Ovary (tissue), 9 donors: ENCODE measurements around the gene RNF112. TPM values are rescaled to one million over a fixed set of nuclear protein-coding genes. Genes with fewer than 3 reads are reported as not detected.
"Not testable (repeated sequence)": the region's sequence is repeated elsewhere in the genome, so short reads cannot be mapped to it uniquely, and the experiment has no call there.

ENCODE experiments used
- DNase-seq, 5 donors: peaks; one replicate each; pipeline ENCODE4 v3.0.0-alpha.2; 2019 to 2020
- H3K27ac ChIP-seq, 2 donors: fragments of 200-600 bp; one replicate each; pipeline versions ENCODE4 v1.5.1 to v1.8.0; 2019 to 2022
- H3K27me3 ChIP-seq: fragments of 200-600 bp; one replicate; pipeline ENCODE4 v1.8.0; 2022
- H3K36me3 ChIP-seq: fragments of 200-600 bp; sonication (generic); one replicate; pipeline ENCODE4 v1.5.1; 2019
- H3K4me1 ChIP-seq: one replicate; pipeline ENCODE4 v1.8.1; 2013; ENCODE audit warnings: mild to moderate bottlenecking, moderate library complexity; ENCODE audit not compliant: insufficient read depth
- H3K4me3 ChIP-seq: fragments of 200-600 bp; sonication (generic); one replicate; pipeline ENCODE4 v1.5.1; 2017
- H3K9me3 ChIP-seq, 2 donors: fragments of 200-600 bp in 1 of 2; sonication (generic) in 1 of 2; one replicate each; pipeline versions ENCODE4 v1.5.1 to v1.8.1; 2013 to 2019; ENCODE audit warnings: mild to moderate bottlenecking in 1 of 2, moderate library complexity in 1 of 2
- EP300 ChIP-seq: sonication (generic); formaldehyde crosslinking; IDR thresholded peaks from one replicate; pipeline ENCODE4 v1.6.1; 2017; ENCODE audit warnings: antibody characterized with exemption
- POLR2A ChIP-seq: fragments of 450-650 bp; IDR thresholded peaks from one replicate; pipeline ENCODE4 v1.6.1; 2017; ENCODE audit warnings: antibody characterized with exemption, mild to moderate bottlenecking, moderate library complexity
- WGBS, 3 donors: extraction: QIAGEN DNeasy Blood & Tissue Kit in 1 of 3; methylation state at CpG; one replicate each; pipeline versions ENCODE4 v1.1.5 to v1.1.7; 2013 to 2017; 5-methylcytosine and 5-hydroxymethylcytosine counted together
- intact Hi-C, 4 donors: fragments of 100-400 bp; cut with DNase I; formaldehyde crosslinking; loops; one replicate each; pipeline versions ENCODE4 v1.11.0 to v1.15.1; 2022 to 2023
- polyA plus RNA-seq, 2 donors: library from polyadenylated mRNA; stranded (reverse); fragments of 200-250 nt in 1 of 2; fragments of 350-450 nt in 1 of 2; fragmentation: Illumina TruSeq in 1 of 2; extraction: RNeasy Lipid Tissue Mini Kit (QIAGEN cat#74804) in 1 of 2; gene quantifications; one replicate each; pipeline ENCODE4 v1.2.3, GENCODE V29; 2013 to 2014
- small RNA-seq: library from RNA; depleted of rRNA; stranded (forward); fragments of <200 nt; gene quantifications from one replicate; pipeline ENCODE3, GENCODE V24; 2016
- total RNA-seq, 7 donors: library from RNA; depleted of rRNA in 2 of 7; stranded (reverse); fragments of >200 nt in 2 of 7; fragmentation: NEBNext Ultra II Directional in 3 of 7; extraction: Animal tissue kit (Norgen Biotek cat#: 25700) in 3 of 7; gene quantifications; one replicate each; pipeline versions ENCODE4 v1.1.0 to v1.2.4, GENCODE V29; 2016 to 2023
- TF ChIP-seq, protein P1 (sequence below), 3 donors: fragments of 450-650 bp in 2 of 3; fragments of 200-600 bp in 1 of 3; IDR thresholded peaks; one replicate each; pipeline versions ENCODE4 v1.5.1 to v1.8.0; 2016 to 2022; ENCODE audit warnings: antibody characterized with exemption in 3 of 3, mild to moderate bottlenecking in 1 of 3
- donor health status: DM: no; HTN: no; CAD: no; lungs with moderate emphysema.
- donor health status: DM: no; HTN: no; CAD: no.
- donor health status: Bipolar disorder and iron deficiency.
- donor health status: DM: yes; HTN: yes; CAD: no.
- donor health status: DM: no; HTN: no; CAD: no.
- donor health status: DM: yes; HTN: yes; CAD: no.

RNF112 gene
- total and polyA plus RNA-seq, 9 donors = 0.24 to 6.9 (median 1.6) TPM

DNA sequence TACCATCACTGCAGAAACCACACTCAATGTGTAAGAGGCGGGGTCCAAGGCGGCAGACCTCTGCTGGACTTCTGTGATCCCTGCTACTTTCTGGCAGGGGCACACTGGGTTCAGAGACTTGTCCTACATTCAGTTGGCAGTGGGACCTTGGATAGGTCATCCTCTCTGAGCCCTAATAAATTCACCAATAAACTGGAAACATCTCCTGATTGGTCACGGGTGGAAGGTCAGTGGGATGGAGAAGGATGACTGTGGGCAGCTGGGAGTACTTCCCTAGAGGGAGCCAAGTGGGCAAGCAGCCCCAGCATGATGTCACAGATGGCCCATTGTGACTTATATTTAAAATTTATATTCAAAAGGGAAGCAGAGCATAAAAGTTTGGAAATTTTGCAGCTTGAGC lies 49.7 kb downstream of the RNF112 start:
- Histone ChIP-seq H3K9me3 (no peaks in the 10 kb centered on the region), H3K36me3 (no peaks in the 10 kb centered on the region), H3K4me1 (peaks cover 8% of the 10 kb centered on the region), H3K27ac (no peak overlapping the region), H3K4me3 (no peak overlapping the region), H3K27me3 (no peaks in the 10 kb centered on the region)
- no peak for TF ChIP-seq POLR2A
- TF ChIP-seq, protein P1, sequence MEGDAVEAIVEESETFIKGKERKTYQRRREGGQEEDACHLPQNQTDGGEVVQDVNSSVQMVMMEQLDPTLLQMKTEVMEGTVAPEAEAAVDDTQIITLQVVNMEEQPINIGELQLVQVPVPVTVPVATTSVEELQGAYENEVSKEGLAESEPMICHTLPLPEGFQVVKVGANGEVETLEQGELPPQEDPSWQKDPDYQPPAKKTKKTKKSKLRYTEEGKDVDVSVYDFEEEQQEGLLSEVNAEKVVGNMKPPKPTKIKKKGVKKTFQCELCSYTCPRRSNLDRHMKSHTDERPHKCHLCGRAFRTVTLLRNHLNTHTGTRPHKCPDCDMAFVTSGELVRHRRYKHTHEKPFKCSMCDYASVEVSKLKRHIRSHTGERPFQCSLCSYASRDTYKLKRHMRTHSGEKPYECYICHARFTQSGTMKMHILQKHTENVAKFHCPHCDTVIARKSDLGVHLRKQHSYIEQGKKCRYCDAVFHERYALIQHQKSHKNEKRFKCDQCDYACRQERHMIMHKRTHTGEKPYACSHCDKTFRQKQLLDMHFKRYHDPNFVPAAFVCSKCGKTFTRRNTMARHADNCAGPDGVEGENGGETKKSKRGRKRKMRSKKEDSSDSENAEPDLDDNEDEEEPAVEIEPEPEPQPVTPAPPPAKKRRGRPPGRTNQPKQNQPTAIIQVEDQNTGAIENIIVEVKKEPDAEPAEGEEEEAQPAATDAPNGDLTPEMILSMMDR (IDR thresholded peaks at IDR 0.05) = no peak
- TF ChIP-seq EP300 = no peak
- intact Hi-C loops = no loop called here
- WGBS, 3 donors = 69 to 80% (median 73%) methylated on average over 3 of the region's 3 CpGs
- DNase-seq = no peak

DNA sequence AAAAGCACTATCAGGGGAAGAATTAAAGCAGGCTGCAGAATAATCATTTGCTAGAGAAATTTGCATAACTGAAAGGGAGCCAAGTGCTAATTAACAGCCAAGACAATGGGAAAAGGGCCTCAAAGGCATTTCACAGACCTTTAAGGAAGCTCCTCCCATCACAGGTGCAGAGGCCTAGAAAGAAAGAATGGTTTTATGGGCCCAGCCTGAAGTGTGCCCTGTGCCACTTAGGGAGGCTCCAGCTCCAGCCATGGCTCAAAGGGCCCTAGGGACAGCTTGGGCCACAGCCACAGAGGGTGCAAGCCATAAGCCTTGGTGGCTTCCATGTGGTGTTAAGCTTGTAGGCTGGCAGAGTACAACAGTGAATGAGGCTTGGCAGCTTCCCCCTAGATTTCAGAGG lies 50.1 kb downstream of the RNF112 start:
- TF ChIP-seq, protein P1 (IDR thresholded peaks at IDR 0.05) = no peak
- no peak for TF ChIP-seq POLR2A
- TF ChIP-seq EP300 = no peak
- Histone ChIP-seq H3K4me3 (no peak overlapping the region), H3K27me3 (no peaks in the 10 kb centered on the region), H3K27ac (no peak overlapping the region), H3K4me1 (peaks cover 8% of the 10 kb centered on the region), H3K36me3 (no peaks in the 10 kb centered on the region), H3K9me3 (no peaks in the 10 kb centered on the region)
- DNase-seq = no peak
- intact Hi-C loops = no loop called here

DNA sequence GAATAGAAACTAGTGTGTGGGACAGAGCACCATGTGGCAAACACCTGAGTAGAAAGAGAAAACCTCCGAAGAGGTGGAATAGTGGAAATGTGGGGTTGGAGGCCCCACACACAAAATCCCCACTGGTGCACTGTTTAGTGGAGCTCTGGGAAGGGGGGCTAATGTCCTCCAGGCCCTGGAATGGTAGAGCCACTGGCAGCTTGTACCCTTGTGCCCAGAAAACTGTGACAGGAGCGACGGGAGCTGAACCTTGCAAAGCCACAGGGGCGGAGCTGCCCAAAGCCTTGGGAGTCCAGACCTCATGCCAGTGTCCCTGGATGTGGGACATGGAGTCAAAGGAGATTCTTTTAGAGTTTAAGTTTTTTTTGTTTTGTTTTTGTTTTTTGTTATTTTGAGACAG lies 50.6 kb downstream of the RNF112 start:
- Histone ChIP-seq H3K36me3 (no peaks in the 10 kb centered on the region), H3K4me3 (no peak overlapping the region), H3K27me3 (no peaks in the 10 kb centered on the region), H3K9me3 (no peaks in the 10 kb centered on the region), H3K27ac (no peak overlapping the region), H3K4me1 (peaks cover 8% of the 10 kb centered on the region)
- no peak for DNase-seq
- WGBS, 3 donors = 93 to 96% (median 95%) methylated on average over 4 of the region's 4 CpGs
- TF ChIP-seq POLR2A (no peak), EP300 (no peak)
- TF ChIP-seq, protein P1 (IDR thresholded peaks at IDR 0.05) = no peak
- intact Hi-C loops = no loop called here

DNA sequence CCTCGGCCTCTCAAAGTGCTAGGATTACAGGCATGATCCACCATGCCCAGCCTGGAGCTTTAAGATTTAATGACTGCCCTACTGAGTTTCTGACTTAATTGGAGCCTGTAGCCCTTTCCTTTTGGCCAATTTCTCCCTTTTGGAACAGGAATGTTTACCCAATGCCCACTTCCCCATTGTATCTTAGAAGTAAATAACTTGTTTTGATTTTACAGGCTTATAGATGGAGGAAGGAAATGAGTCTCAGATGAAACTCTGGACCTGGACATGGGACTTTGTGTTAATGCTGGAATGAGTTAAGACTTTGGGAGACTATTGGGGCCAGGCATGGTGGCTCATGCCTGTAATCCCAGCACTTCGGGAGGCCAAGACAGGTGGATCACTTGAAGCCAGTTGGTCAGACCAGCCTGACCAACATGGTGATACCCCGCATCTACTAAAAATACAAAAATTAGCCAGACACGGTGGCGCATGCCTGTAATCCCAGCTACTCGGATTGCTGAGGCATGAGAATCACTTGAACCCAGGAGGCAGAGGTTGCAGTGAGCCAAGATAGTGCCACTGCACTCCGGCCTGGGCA lies 51.5 kb downstream of the RNF112 start:
- H3K4me3 ChIP-seq, H3K4me1 ChIP-seq, H3K36me3 ChIP-seq, H3K9me3 ChIP-seq, H3K27me3 ChIP-seq, intact Hi-C loops, H3K27ac ChIP-seq: not testable (repeated sequence)
- peak in 1 of 5 donors; percentile 3 for DNase-seq
- WGBS, 3 donors = 88 to 94% (median 89%) methylated on average over 7 of the region's 7 CpGs

DNA sequence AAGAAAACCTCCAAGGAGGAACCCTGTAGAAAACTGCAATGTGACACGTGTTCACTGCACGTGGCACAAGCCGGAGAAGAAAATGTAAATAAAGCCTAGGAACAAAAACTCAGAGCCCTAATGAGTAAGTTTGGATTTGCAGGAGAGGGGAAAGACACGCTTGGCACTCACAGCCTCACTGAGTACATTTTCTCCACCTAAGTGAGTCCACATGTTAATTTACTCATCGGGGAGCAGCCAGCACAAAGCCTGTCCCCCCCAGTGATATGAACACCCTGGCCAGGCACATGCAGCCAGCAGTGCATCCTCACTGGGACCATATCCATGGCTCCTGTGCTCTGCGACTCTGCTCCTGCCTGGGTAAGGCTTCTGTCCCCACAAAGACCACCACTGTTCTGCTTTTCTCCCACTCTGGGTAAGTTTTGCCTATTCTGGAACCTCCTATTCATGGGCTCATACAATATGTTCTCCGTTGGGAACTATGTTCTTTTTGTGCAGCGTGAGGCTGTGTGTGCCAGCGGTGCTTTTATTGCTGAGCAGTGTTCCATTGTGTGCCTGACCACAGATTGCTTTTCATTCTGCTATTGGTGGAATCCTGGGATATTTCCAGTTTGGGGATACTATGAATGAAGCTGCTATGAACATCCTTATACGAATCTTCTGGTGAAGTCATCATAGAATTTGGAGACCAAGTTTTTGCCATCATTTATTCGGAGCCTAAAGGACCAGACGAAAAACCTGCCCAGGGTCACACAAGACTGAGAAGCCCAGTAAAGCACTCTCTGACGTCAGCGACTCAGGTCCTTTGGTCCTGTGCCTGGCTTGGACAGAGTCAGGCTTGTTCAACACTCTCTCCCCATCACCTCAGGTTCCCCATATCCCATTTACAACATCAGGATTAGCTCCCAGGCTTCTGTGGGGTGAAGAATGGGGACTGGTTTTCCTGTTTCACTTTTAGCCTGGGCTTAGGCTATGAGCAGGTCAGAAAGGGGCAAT lies 53.3 kb downstream of the RNF112 start:
- Histone ChIP-seq H3K27ac (peak overlapping the region in 1 of 2 donors; percentile 34), H3K27me3 (no peaks in the 10 kb centered on the region), H3K9me3 (no peaks in the 10 kb centered on the region), H3K36me3 (no peaks in the 10 kb centered on the region), H3K4me3 (no peak overlapping the region), H3K4me1 (peaks cover 8% of the 10 kb centered on the region)
- 26 to 50% (median 35%) methylated on average over 14 of the region's 14 CpGs for WGBS, 3 donors
- TF ChIP-seq POLR2A = no peak
- intact Hi-C loops = no loop called here
- DNase-seq = peak in 3 of 5 donors; percentile 30 to 54 (median 41)

Small RNAs within 50 kb of the gene (small RNA-seq; reads per million reads assigned to genes)
- not detected for gene RF00537

Other genes starting within 250 kb of the RNF112 start
- gene EPN2, start 173.9 kb upstream of the RNF112 start, total RNA-seq = 10 to 100 TPM; 30.0 to 68.9 (median 52.7) TPM
- gene EPN2, start 173.9 kb upstream of the RNF112 start, polyA plus RNA-seq = 10 to 100 TPM; 21.6 to 54.8 TPM
- 10 to 100 TPM; 19.6 to 60.5 (median 26.9) TPM for gene B9D1, start 48.5 kb upstream of the RNF112 start, total RNA-seq
- 10 to 100 TPM; 11.9 to 16.8 TPM for gene B9D1, start 48.5 kb upstream of the RNF112 start, polyA plus RNA-seq
- 10 to 100 TPM; 14.3 to 74.6 (median 40.6) TPM for gene MAPK7, start 32.7 kb upstream of the RNF112 start, total RNA-seq
- gene MAPK7, start 32.7 kb upstream of the RNF112 start, polyA plus RNA-seq = 10 to 100 TPM; 15.2 to 23.0 TPM
- 100 to 1,000 TPM in 5 of 7 donors, 10 to 100 TPM in 2; 46.5 to 285 (median 168) TPM for gene MFAP4, start 24.0 kb upstream of the RNF112 start, total RNA-seq
- gene MFAP4, start 24.0 kb upstream of the RNF112 start, polyA plus RNA-seq = 100 to 1,000 TPM; 179 to 380 TPM
- 10 to 100 TPM in 4 of 7 donors, 1 to 10 TPM in 3; 5.0 to 25.8 (median 10.6) TPM for gene SLC47A1, start 122.6 kb downstream of the RNF112 start, total RNA-seq
- gene SLC47A1, start 122.6 kb downstream of the RNF112 start, polyA plus RNA-seq = 10 to 100 TPM in 1 of 2 donors, 1 to 10 TPM in 1; 2.1 to 89.9 TPM
- gene ALDH3A2, start 237.5 kb downstream of the RNF112 start, total RNA-seq = 100 to 1,000 TPM in 1 of 7 donors, 10 to 100 TPM in 6; 48.0 to 109 (median 74.6) TPM
- gene ALDH3A2, start 237.5 kb downstream of the RNF112 start, polyA plus RNA-seq = 100 to 1,000 TPM in 1 of 2 donors, 10 to 100 TPM in 1; 31.1 to 126 TPM